GM18517 (cell line): Measurements from ENCODE around the gene CLNK.

Source experiments
- ATAC-seq: cut with Tn5 transposase; IDR thresholded peaks from one replicate; pipeline ENCODE4 v1.9.1; 2021; ENCODE audit warnings: mild to moderate bottlenecking, moderate library complexity; ENCODE audit not compliant: unreplicated experiment

The CLNK gene

GRCh38 chr4:10526429-10527222 lies 157.9 kb downstream of the CLNK start:
- ATAC-seq: no peak

DNA sequence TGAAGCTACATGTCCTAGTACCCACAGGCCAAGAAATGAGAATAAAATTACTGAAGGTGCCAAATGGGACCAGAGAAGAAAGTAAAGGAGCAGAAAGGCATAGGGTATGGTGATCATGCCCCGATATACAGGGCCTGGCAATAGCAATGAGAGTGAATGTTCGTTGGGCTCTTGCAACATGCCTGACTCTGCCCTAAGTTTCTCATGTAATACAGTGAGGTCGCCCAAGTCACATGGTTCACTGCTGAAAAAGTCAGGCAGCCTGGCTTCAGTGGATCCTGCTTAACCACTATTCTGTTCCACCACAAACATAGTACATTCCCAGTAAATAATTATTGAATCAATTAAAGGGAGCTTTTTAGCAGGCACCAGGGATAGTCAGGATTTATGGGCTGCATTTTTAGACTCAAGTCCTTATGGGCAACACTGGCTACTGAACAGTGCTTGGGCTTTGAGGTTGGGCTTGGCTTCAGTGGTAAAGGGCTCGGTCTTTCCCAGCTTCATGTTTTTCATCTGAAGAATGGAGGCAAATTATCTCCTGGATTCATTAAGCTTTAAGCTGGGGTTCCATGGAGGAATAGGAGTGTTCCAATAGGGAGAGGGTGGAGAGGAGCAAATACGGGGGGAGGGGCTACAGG lies 160.3 kb downstream of the CLNK start:
- no peak for ATAC-seq

DNA sequence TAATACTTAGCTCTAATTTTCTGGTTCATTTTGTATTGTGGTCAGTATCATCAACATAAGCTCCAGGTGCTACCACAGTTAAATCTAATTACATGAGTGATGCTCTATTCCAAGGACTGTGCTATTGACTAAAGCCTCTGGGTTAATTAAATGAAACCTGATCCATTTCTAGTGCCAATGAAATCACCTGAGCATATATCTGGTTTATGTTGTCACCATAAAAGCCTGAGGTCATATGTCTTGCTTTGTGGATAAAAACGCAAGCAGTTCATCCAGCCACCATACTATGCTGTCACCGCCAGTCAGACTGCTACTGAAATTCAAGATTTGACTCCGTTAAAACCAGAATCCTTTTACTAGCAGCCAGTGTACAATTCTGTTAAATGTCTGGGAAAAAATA lies 163.1 kb downstream of the CLNK start:
- ATAC-seq: no peak

- no peak for ATAC-seq
Observed at GRCh38 chr4:10509733-10510132, 174.8 kb downstream of the CLNK start.

DNA sequence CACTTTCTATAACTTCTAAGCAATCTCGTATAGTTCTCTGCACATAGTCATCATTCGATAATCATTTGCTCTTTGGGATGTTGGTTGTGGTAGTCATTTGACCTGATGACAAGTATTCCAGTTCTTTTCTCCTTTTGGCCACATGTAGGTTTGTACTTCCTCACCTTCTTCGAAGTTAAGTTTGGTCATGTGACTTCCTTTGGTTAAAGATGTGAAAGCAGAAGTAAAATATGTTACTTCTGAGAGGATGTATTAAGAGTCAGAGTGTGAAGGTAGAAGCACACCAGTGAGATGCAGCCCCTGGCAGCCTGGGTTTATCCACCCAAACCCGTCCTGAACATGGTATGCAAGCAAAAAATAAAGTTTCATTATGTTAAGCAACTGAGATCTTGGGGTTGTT lies 178.5 kb downstream of the CLNK start:
- ATAC-seq: no peak

DNA sequence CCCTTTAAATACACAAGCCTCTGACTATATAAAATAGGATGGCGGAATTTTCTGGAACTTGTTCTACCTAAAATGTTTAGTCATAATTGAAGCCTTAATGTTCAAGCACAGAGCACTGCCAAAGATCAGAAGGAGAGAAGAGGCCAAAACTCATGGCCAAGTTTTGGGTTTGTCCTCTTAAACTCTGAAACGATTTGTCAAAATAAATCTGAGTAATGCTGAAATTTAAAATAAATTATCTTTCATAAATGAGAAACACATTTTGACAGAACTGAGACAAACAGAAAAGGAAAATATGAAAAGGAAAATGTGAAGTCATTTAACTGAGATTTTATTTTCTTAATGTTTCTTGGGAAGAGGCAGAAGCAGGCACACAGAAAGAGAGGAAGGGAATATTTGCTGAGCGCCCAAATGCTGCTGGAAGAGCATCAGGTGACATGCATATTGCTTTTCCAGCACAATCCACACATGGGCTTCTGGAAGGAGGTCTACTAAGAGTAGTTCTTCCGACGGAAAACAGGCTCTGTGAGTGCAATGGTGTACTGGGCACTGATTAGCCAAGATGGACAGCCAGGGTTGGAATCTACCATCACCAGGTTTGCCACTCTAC lies 179.9 kb downstream of the CLNK start:
- no peak for ATAC-seq

DNA sequence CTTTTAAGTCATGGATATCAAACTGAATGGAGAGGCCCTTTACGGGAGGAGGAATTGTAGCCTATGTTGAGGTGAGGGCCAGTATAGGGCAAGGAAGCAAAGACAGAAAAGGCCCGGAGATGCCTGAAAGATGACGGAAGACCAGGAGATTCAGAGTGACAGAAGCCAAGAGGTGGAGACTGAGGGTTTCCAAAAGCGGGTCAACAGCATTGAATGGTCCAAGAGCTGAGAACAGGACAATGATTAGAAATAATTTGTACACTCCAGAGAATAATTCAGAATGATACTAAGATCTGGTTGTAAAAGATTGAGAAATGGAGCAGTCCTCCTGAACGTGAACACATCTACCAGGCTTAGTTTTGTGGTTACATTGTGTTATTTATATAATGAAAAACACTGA lies 181.9 kb downstream of the CLNK start:
- ATAC-seq: no peak

- no peak for ATAC-seq
Observed at GRCh38 chr4:10500776-10501175, 183.8 kb downstream of the CLNK start.

GRCh38 chr4:10496200-10496599 lies 188.4 kb downstream of the CLNK start:
- ATAC-seq: no peak

- ATAC-seq: no peak
Observed at GRCh38 chr4:10495651-10496050, 188.9 kb downstream of the CLNK start.

GRCh38 chr4:10492464-10492863 lies 192.1 kb downstream of the CLNK start:
- no peak for ATAC-seq

DNA sequence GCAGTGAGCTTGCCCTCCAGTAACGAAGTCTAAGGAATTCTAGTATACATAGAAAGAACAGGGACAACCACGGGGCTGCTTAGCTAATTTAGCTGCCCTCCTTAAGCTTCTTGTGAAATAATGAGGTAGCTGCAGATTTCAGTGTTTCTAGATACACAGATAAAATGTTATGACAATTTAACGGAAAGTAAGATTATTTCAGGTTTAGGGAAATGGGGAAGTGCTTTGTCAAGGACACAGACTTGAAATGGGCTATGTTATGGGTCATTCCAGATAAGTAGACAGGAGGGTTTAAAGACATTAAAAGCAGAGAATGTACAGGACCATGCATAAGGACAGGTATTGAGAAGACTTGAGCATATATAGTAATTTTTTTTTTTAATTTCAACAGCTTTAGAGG lies 193.2 kb downstream of the CLNK start:
- no peak for ATAC-seq

DNA sequence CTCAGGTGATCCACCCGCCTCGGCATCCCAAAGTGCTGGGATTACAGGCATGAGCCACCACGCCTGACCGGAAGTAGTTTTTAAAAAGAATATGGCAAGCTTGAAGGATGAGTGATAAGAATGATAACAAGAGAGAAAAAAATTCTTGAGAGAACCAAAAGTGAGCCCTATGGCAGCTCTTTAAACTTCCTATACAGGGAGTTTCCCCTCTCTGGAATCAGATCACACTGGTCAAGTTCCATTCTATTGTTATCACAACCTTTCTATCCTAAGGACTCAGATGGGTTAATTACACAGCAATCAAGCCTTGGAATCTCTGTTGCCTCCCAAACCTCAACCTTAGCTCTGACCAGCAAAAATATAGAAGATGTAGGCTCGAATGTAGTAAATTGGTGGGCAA lies 193.6 kb downstream of the CLNK start:
- no peak for ATAC-seq

- no peak for ATAC-seq
Observed at GRCh38 chr4:10482913-10483312, 201.7 kb downstream of the CLNK start.

DNA sequence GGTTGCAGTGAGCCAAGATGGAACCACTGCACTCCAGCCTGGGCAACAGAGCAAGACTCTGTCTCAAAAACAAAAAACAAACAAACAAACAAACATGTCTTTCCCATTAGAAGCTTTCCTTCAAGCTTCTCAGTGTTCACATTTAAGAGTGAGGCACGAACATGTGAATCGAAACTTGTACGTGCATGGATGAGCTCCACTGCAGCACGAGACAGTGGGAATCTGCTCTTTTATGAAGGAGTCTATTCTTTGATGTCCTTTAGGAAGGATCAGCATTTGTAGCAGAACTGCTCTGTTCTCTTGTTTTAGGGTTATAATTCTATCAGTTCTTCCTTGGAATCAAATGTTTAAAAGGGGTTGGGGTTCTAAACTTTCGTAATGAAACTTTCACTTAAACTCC lies 204.0 kb downstream of the CLNK start:
- ATAC-seq: no peak

- ATAC-seq: no peak
Observed at GRCh38 chr4:10478621-10479020, 205.9 kb downstream of the CLNK start.

DNA sequence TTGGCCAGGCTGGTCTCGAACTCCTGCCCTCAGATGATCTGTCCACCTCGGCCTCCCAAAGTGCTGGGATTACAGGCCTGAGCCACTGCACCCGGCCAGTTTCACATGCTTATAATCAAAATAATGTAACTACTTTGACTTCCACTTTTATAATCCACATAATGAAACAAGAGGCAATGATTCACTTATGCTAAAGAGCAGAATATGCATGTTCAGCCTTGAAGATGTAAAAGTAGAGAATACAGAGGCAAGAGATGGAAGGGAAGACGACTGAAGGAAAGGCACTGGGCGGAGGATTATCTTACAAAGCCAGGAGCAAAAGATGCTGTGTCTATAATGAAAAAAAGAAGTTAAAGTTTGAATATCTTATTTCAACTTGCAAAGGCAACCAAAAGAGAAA lies 214.1 kb downstream of the CLNK start:
- no peak for ATAC-seq

- ATAC-seq: no peak
Observed at GRCh38 chr4:10466161-10466560, 218.4 kb downstream of the CLNK start.

DNA sequence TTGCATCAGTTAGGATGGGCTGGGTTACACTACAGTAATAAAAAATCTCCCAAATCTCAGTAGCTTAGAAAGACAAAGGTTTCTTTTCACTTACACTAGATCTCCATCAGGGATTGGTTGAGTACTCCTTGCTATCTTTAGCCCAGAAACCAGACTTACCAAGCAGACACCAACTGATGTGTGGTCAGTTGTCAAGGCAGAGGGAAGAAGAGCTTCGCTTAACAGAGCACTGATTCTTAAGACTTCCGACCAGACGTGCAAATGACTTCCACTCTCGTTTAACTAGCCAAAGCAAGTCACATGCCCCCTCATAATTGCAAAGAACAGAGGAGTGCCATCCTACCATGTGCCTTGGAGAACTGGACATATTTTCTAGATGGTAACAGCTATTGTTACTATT lies 221.7 kb downstream of the CLNK start:
- ATAC-seq: no peak

DNA sequence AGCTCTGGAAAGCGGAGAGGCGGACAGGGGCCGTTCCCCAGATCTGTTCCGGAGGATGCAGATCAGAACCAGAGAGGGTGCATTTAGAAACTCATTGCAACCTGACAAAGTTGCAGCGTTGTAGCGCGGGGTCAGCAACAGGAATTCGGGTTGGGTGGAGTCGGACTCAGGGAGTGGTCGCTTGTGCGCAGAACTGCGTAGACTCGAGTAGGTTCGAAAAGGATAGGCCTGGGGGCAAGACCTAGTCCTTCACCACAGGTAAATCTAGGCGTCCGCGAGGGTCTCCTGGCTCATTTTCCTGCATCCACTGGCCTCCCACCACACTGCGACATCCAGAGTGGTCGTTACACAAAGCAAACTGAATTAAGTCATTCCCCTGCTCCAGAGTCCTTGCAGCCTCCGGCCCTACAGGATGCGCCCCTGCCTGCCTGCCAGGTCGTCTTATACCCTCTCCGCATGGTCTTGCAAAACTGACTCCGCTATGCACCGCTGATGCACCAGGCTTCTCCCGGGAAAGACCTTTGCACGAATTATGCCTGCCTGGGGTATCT lies 222.6 kb downstream of the CLNK start:
- no peak for ATAC-seq

DNA sequence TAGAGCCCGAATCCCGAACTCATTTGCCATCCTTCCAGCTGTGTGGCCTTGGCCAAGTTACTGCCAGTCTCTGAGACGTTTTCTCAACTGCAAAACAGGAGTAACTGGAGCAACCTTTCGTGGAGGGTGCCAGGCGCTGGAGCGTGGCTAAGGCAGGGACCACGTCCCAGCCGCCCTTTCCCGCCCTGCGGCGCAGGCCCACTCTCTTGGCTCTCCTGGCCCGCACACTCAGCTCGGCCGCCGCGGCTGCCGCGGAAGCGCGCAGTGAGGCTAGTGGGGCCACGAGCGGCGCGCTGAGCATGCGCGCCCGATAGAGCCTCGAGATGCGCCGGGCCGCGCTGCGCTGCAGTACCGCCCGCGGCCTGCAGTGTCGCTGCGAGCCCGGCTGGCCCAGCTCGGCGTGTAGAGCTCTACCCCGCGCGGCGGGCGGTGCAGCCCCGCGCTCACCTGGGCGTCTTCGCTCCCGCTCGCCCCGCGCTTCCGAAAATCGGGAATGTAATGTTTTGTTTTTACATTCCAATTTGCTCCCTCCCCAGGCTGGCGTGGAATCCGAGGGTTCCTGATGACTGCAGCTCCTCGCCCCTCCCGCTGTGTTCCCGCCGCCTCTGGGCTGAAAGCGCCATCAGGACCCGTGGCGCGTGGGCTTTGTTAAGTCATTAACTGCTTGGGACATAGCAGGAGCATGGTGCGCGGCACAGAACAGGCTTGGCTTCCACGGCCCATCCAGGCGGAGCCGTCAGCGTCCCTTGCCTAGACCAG lies 223.3 kb downstream of the CLNK start:
- ATAC-seq: peak; percentile 64
